HL-60/S4 treated with retinoic acid at 250 ng/mL for 4 days and 3 days (cell line): ENCODE measurements around the gene CCDC61.

Experiments
- in situ Hi-C: fragments of 300-500 bp; cut with MboI; formaldehyde crosslinking; loops from 2 replicates; pipeline ENCODE4 v1.7.0; 2022; ENCODE audit warnings: low sequenced_read_pairs

The CCDC61 gene

GRCh38 chr19:46015687-46016425 lies 20.6 kb downstream of the CCDC61 start:
- in situ Hi-C loops, result no loop called here

GRCh38 chr19:46016426-46017094 lies 21.3 kb downstream of the CCDC61 start:
- in situ Hi-C loops, result no loop called here

GRCh38 chr19:46017095-46017429 lies 21.8 kb downstream of the CCDC61 start:
- in situ Hi-C loops, result no loop called here

- in situ Hi-C loops, result no loop called here
These were observed 22.8 kb downstream of the CCDC61 start for GRCh38 chr19:46017874-46018675.

- in situ Hi-C loops, result no loop called here
These were observed 23.5 kb downstream of the CCDC61 start for GRCh38 chr19:46018729-46019251.

GRCh38 chr19:46019270-46019669 lies 24.0 kb downstream of the CCDC61 start:
- in situ Hi-C loops, result no loop called here

- in situ Hi-C loops, result no loop called here
These were observed 25.5 kb downstream of the CCDC61 start for GRCh38 chr19:46020819-46021125.

GRCh38 chr19:46021531-46022041 lies 26.3 kb downstream of the CCDC61 start:
- in situ Hi-C loops, result no loop called here

GRCh38 chr19:46022061-46022430 lies 26.8 kb downstream of the CCDC61 start:
- in situ Hi-C loops, result no loop called here

- in situ Hi-C loops, result no loop called here
These were observed 27.4 kb downstream of the CCDC61 start, which contains the start of gene PGLYRP1 for GRCh38 chr19:46022431-46023310. TSS of gene PGLYRP1 (minus strand) at chr19:46023053. CDS start at chr19:46023021, 32 bp downstream.

- in situ Hi-C loops, result no loop called here
These were observed 28.1 kb downstream of the CCDC61 start for GRCh38 chr19:46023311-46023779.

GRCh38 chr19:46025835-46026234 lies 30.6 kb downstream of the CCDC61 start:
- in situ Hi-C loops, result no loop called here

- in situ Hi-C loops, result no loop called here
These were observed 35.7 kb downstream of the CCDC61 start for GRCh38 chr19:46030812-46031550.

- in situ Hi-C loops, result no loop called here
These were observed 36.7 kb downstream of the CCDC61 start for GRCh38 chr19:46031781-46032596.

GRCh38 chr19:46032597-46033025 lies 37.3 kb downstream of the CCDC61 start:
- in situ Hi-C loops, result no loop called here

- in situ Hi-C loops, result no loop called here
These were observed 38.1 kb downstream of the CCDC61 start for GRCh38 chr19:46033401-46033800.

GRCh38 chr19:46035546-46035945 lies 40.3 kb downstream of the CCDC61 start:
- in situ Hi-C loops, result no loop called here

- in situ Hi-C loops, result no loop called here
These were observed 40.9 kb downstream of the CCDC61 start for GRCh38 chr19:46035986-46036743.
